Spleen (tissue), 11 donors: ENCODE results near the gene ALCAM. TPM values are rescaled to one million over a fixed set of nuclear protein-coding genes. Genes with fewer than 3 reads are reported as not detected.

Source experiments
- DNase-seq: peaks from one replicate; pipeline ENCODE4 v3.0.0-alpha.2; 2020
- H3K27ac ChIP-seq, 8 donors: fragments of 200-600 bp; sonication (generic) in 7 of 8; 1 replicate in 4 of 8; 2 replicates in 4 of 8; pipeline versions ENCODE4 v1.5.0 to v1.8.0; 2016 to 2021; ENCODE audit warnings: inconsistent platforms in 4 of 8, mild to moderate bottlenecking in 4 of 8, moderate library complexity in 1 of 8
- H3K27me3 ChIP-seq, 7 donors: fragments of 200-600 bp; sonication (generic) in 6 of 7; replicated peaks in 1 of 7; 1 replicate in 4 of 7; 2 replicates in 3 of 7; pipeline versions ENCODE4 v1.5.0 to v1.8.0; 2016 to 2021; ENCODE audit warnings: inconsistent platforms in 3 of 7, mild to moderate bottlenecking in 1 of 7
- H3K36me3 ChIP-seq, 6 donors: fragments of 200-600 bp; sonication (generic) in 5 of 6; 1 replicate in 4 of 6; 2 replicates in 2 of 6; pipeline versions ENCODE4 v1.5.0 to v1.8.0; 2016 to 2021; ENCODE audit warnings: inconsistent platforms in 2 of 6
- H3K4me1 ChIP-seq, 6 donors: fragments of 200-600 bp; sonication (generic) in 5 of 6; 1 replicate in 3 of 6; 2 replicates in 3 of 6; pipeline versions ENCODE4 v1.5.0 to v1.8.0; 2016 to 2021; ENCODE audit warnings: inconsistent platforms in 3 of 6
- H3K4me3 ChIP-seq, 8 donors: fragments of 200-600 bp; sonication (generic) in 7 of 8; 1 replicate in 4 of 8; 2 replicates in 4 of 8; pipeline versions ENCODE4 v1.5.0 to v1.8.0; 2016 to 2021; ENCODE audit warnings: inconsistent platforms in 4 of 8, mild to moderate bottlenecking in 4 of 8, moderate library complexity in 2 of 8
- H3K9me3 ChIP-seq, 8 donors: fragments of 200-600 bp; sonication (generic) in 7 of 8; 1 replicate in 4 of 8; 2 replicates in 4 of 8; pipeline versions ENCODE4 v1.5.0 to v1.8.0; 2016 to 2021; ENCODE audit warnings: inconsistent platforms in 4 of 8
- POLR2A ChIP-seq, 3 donors: fragments of 450-650 bp; IDR thresholded peaks; one replicate each; pipeline ENCODE4 v1.5.1; 2017; ENCODE audit warnings: antibody characterized with exemption in 3 of 3, mild to moderate bottlenecking in 1 of 3
- POLR2AphosphoS5 ChIP-seq, 3 donors: sonication (generic); formaldehyde crosslinking; IDR thresholded peaks; one replicate each; pipeline ENCODE4 v1.5.1; 2017; ENCODE audit warnings: antibody characterized with exemption in 3 of 3
- WGBS, 5 donors: extraction: QIAGEN DNeasy Blood & Tissue Kit in 3 of 5; methylation state at CpG; one replicate each; pipeline versions ENCODE4 v1.1.5 to v1.1.7; 2013 to 2018; 5-methylcytosine and 5-hydroxymethylcytosine counted together
- intact Hi-C: fragments of 100-400 bp; cut with DNase I; formaldehyde crosslinking; loops from one replicate; pipeline ENCODE4 v1.15.0; 2023; ENCODE audit warnings: low total_unique reads
- polyA plus RNA-seq, 3 donors: library from polyadenylated mRNA; stranded (reverse); fragments of 200-250 nt; gene quantifications; one replicate each; pipeline ENCODE4 v1.2.1, GENCODE V29; 2013
- total RNA-seq, 7 donors: library from RNA; depleted of rRNA in 3 of 7; stranded (reverse); fragments of >200 nt in 3 of 7; fragmentation: NEBNext Ultra II Directional in 4 of 7; extraction: Animal tissue kit (Norgen Biotek cat#: 25700) in 4 of 7; gene quantifications; one replicate each; pipeline versions ENCODE4 v1.1.0 to v1.2.1, GENCODE V29; 2016 to 2021
- TF ChIP-seq, protein P1 (sequence below), 11 experiments: fragments of 200-600 bp in 7 of 11; fragments of 450-650 bp in 4 of 11; sonication (generic) in 4 of 11; IDR thresholded peaks in 8 of 11; conservative IDR thresholded peaks in 3 of 11; 1 replicate in 7 of 11; 2 replicates in 4 of 11; pipeline versions ENCODE4 v1.4.0 to v1.8.0; 2016 to 2021; ENCODE audit warnings: antibody characterized with exemption in 11 of 11, inconsistent platforms in 4 of 11, mild to moderate bottlenecking in 1 of 11
- donor health status: healthy with polysubstance abuse.
- donor health status: DM: no; HTN: no; CAD: no; lungs with moderate emphysema.
- donor health status: DM: no; HTN: no; CAD: no.
- donor health status: Bipolar disorder and iron deficiency.
- donor health status: healthy.
- donor health status: DM: no; HTN: no; CAD: no.
- donor health status: DM: yes; HTN: yes; CAD: no.

Gene ALCAM
- total and polyA plus RNA-seq, 10 donors, result 6.3 to 18.5 (median 11.8) TPM

DNA sequence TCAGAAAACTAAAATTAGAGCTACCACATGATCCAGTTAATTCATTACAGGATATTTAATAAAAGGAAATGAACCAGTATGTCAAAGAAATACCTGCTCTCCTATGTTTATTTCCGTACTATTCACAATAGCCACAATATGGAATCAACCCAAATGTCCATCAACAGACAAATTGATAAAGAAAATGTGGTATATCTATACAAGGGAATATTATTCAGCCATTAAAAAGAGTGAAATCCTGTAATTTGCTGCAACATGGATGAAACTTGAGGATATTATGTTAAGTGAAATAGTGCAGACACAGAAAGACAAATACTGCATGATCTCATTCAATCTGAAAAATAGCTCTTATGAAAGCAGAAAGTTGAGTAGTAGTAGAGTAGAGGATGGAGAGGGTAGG, 33.7 kb upstream of the ALCAM start:
- TF ChIP-seq POLR2A (IDR thresholded peaks at IDR 0.05) (no peak), POLR2AphosphoS5 (IDR thresholded peaks at IDR 0.05) (no peak)
- TF ChIP-seq, protein P1, sequence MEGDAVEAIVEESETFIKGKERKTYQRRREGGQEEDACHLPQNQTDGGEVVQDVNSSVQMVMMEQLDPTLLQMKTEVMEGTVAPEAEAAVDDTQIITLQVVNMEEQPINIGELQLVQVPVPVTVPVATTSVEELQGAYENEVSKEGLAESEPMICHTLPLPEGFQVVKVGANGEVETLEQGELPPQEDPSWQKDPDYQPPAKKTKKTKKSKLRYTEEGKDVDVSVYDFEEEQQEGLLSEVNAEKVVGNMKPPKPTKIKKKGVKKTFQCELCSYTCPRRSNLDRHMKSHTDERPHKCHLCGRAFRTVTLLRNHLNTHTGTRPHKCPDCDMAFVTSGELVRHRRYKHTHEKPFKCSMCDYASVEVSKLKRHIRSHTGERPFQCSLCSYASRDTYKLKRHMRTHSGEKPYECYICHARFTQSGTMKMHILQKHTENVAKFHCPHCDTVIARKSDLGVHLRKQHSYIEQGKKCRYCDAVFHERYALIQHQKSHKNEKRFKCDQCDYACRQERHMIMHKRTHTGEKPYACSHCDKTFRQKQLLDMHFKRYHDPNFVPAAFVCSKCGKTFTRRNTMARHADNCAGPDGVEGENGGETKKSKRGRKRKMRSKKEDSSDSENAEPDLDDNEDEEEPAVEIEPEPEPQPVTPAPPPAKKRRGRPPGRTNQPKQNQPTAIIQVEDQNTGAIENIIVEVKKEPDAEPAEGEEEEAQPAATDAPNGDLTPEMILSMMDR (IDR thresholded peaks at IDR 0.05 in 8 of 11, conservative IDR thresholded peaks at IDR 0.05 in 3 of 11), result no peak
- Histone ChIP-seq H3K27me3 (no peaks in the 10 kb centered on the region), H3K36me3 (no peaks in the 10 kb centered on the region), H3K9me3 (peaks cover 0 to 8% (median 3%) of the 10 kb centered on the region in 8 donors), H3K4me3 (no peak overlapping the region), H3K4me1 (no peaks in the 10 kb centered on the region), H3K27ac (no peak overlapping the region)
- WGBS, 5 donors, result 78 to 92% (median 91%) methylated on average over 1 of the region's 1 CpG
- intact Hi-C loops, result no loop called here
- no peak for DNase-seq

DNA sequence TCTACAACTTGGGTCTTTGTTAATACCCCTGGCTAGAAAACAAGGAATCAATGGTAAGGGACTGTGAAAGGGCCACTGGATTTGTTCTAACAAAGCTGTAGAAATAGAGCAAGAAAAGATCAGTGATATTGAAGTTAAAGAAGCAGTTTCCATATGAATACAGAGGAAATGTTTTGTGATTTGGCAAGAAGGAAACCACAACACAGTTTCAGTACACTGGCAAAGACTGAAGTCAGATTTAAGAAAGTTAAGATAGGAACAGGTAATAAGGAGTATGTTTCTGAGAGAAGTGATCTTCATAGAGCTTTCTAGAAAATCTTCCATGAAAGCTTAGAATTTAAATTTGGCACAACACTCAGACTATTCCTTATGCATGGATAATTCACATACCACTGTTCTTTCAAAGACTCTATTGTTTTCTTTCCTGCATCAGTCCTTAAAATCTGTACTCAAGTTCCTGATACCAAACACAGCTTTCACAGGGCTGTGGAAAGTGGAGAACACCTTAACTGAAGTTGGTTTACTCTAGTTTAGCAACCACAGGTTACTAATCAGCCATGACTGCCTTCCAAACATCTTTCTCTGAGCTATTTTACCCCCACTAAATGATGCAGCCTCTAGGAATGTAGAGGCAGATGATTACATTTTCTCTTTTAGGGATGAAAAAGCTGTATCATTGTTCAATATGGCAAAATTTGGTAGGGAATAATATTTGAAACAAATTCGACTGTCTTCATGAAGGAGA, 32.4 kb upstream of the ALCAM start:
- TF ChIP-seq POLR2A (IDR thresholded peaks at IDR 0.05) (no peak), POLR2AphosphoS5 (IDR thresholded peaks at IDR 0.05) (no peak)
- TF ChIP-seq, protein P1 (IDR thresholded peaks at IDR 0.05 in 8 of 11, conservative IDR thresholded peaks at IDR 0.05 in 3 of 11), result no peak
- 71 to 80% (median 74%) methylated on average over 1 of the region's 1 CpG for WGBS, 5 donors
- no peak for DNase-seq
- Histone ChIP-seq H3K27ac (no peak overlapping the region), H3K4me3 (no peak overlapping the region), H3K4me1 (no peaks in the 10 kb centered on the region), H3K9me3 (peaks cover 0 to 8% (median 3%) of the 10 kb centered on the region in 8 donors), H3K36me3 (no peaks in the 10 kb centered on the region), H3K27me3 (no peaks in the 10 kb centered on the region)
- intact Hi-C loops, result no loop called here

DNA sequence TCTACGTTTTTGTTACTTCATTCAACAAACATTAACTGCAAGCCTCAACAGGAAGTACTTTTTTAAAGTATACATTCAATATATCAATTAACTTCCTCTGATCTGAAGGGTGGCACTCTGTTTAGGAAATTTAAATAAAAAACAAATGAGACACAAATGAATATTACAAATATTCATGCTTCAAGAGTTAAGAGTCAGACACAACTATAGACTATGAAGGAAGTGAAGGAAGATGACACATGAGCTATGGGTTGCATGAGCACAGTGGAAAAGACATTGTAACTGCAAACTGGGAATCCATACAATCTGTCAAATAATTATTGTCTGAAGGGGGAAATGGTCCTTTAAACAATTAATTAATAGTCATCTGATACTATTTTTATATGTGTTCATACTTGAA, 26.8 kb upstream of the ALCAM start:
- WGBS, 5 donors, result 38 to 65% (median 48%) methylated on average over 1 of the region's 1 CpG
- Histone ChIP-seq H3K4me3 (no peak overlapping the region), H3K4me1 (no peaks in the 10 kb centered on the region), H3K9me3 (no peaks in the 10 kb centered on the region), H3K27me3 (no peaks in the 10 kb centered on the region), H3K36me3 (no peaks in the 10 kb centered on the region), H3K27ac (no peak overlapping the region)
- TF ChIP-seq POLR2AphosphoS5 (IDR thresholded peaks at IDR 0.05), result no peak
- TF ChIP-seq, protein P1 (IDR thresholded peaks at IDR 0.05 in 8 of 11, conservative IDR thresholded peaks at IDR 0.05 in 3 of 11), result no peak
- no peak for TF ChIP-seq POLR2A (IDR thresholded peaks at IDR 0.05)
- intact Hi-C loops, result no loop called here
- DNase-seq, result no peak

DNA sequence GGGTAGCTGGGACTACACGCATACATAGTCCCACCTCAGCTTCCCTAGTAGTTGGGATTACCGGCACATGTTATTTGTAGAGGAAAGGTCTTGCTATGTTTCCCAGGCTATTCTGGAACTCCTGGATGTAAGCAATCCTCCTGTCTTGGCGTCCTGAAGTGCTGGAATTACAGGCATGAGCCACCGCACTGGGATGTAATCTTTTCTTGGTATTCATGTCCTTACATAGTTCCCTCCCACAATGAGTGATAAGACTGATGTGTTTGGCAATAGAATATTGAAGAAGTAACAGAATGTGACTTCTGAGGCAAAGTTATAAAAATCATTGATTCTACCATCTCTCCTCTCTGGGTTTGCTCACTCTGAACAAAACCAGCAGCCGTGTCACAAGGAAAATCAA, 22.7 kb upstream of the ALCAM start:
- Histone ChIP-seq H3K36me3 (no peaks in the 10 kb centered on the region), H3K4me3 (no peak overlapping the region), H3K9me3 (no peaks in the 10 kb centered on the region), H3K4me1 (peaks cover 0 to 5% (median 0%) of the 10 kb centered on the region in 6 donors), H3K27ac (no peak overlapping the region), H3K27me3 (no peaks in the 10 kb centered on the region)
- WGBS, 5 donors, result 70 to 85% (median 73%) methylated on average over 5 of the region's 5 CpGs
- no peak for DNase-seq
- TF ChIP-seq, protein P1 (IDR thresholded peaks at IDR 0.05 in 8 of 11, conservative IDR thresholded peaks at IDR 0.05 in 3 of 11), result no peak
- no peak for TF ChIP-seq POLR2AphosphoS5 (IDR thresholded peaks at IDR 0.05)
- intact Hi-C loops, result no loop called here
